ENCODE results near the gene CHAF1A.

Gene CHAF1A

DNA sequence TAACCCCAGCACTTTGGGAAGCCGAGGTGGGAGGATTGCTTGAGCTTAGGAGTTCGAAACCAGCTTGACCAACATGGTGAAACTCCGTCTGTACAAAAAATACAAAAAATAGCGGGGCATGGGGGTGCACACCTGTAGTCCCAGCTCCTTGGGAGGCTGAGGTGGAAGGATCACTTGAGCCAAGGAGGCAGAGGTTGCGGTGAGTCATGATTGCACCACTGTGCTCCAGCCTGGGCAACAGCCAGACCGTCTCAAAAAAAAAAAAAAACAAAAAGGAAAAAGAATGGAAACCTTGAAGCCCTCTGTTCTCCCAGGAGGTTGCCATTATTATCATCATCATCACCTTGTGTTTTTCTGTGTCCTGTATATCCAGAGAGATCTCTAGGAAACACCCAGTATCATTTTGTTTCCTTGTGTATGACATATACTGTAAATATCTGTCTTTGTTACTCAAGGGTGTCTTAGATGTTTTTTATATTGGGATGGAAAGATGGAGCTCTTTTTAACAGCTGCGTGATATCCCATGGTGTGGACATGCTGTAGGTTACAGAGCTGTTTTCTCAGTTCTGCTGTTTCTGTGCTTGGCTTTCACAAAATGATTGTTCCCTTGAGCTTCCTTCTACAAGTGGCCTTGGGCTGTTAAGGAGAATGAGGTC, 11.8 kb downstream of the CHAF1A start:
- H3K27ac ChIP-seq, result no peak overlapping the region
- TF ChIP-seq ZFX (IDR thresholded peaks at IDR 0.05), result no peak
- TF ChIP-seq, protein P1, sequence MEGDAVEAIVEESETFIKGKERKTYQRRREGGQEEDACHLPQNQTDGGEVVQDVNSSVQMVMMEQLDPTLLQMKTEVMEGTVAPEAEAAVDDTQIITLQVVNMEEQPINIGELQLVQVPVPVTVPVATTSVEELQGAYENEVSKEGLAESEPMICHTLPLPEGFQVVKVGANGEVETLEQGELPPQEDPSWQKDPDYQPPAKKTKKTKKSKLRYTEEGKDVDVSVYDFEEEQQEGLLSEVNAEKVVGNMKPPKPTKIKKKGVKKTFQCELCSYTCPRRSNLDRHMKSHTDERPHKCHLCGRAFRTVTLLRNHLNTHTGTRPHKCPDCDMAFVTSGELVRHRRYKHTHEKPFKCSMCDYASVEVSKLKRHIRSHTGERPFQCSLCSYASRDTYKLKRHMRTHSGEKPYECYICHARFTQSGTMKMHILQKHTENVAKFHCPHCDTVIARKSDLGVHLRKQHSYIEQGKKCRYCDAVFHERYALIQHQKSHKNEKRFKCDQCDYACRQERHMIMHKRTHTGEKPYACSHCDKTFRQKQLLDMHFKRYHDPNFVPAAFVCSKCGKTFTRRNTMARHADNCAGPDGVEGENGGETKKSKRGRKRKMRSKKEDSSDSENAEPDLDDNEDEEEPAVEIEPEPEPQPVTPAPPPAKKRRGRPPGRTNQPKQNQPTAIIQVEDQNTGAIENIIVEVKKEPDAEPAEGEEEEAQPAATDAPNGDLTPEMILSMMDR (conservative IDR thresholded peaks at IDR 0.05), result no peak

DNA sequence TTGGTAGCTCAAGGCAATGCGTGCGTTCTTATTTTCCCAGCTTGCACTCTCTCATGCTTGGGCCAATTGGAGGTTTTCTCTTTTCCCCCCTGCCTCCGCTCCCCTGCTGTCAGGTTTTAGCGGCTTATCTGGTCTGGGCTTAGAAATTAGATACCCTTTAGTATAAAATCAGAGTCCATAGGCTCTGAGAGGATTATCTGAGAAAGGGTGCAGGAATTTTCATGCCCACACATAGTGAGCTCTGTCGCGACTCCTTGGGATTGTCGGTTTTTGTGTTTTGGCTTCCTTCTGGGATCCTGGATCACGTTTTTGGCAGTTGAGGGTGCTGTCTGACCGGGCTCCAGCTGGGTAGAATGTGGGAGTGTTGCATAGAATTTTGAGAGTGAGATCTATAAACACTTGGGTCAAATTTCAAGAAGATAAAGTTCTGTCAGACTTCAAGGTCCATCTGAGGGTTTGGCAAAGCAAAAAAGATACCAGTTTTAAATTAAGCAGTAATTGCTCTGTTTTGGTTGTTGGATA, 12.4 kb downstream of the CHAF1A start:
- TF ChIP-seq, protein P1 (conservative IDR thresholded peaks at IDR 0.05), result no peak
- TF ChIP-seq ZFX (IDR thresholded peaks at IDR 0.05), result no peak
- H3K27ac ChIP-seq, result no peak overlapping the region

DNA sequence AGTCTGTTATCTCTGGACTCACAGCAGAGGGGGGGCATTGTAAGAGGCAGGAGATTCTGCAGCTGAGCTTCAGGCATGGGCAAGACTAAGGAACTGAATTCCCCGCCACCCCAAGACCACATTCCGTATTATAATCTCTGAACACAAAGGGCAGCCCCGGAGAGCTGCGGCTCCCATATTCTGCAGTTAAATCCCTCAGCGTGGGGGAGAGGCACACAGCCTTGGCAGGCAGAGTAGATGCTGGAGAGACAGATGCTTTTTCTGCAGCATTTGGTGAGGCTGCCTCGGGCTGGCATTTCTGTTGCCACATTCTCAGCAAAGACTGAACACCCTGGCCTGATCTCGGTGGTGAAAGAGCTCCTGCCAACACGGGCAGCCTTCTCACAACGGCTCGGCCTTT, 12.9 kb downstream of the CHAF1A start:
- H3K27ac ChIP-seq, result no peak overlapping the region
- TF ChIP-seq ZFX (IDR thresholded peaks at IDR 0.05), result no peak
- TF ChIP-seq, protein P1 (conservative IDR thresholded peaks at IDR 0.05), result no peak

DNA sequence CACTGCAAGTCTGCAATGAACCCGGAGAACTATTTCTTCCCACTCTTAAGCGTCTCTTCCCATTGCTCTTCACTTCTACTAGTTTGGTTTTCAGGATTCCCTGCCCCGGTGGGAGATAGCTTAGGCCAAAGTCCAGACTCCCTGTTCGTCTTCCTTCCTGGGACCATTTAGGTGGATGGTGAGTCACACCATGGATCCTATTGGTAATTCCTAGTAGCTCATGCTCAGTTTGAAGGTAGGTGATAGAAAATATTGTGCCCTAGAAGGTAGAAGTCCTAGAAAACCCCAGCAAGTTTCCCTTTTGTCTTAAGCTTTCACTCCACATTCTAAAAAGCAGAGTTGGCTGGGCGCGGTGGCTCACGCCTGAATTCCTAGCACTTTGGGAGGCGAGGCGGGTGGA, 13.8 kb downstream of the CHAF1A start:
- TF ChIP-seq, protein P1 (conservative IDR thresholded peaks at IDR 0.05), result no peak
- TF ChIP-seq ZFX (IDR thresholded peaks at IDR 0.05), result no peak
- H3K27ac ChIP-seq, result no peak overlapping the region

DNA sequence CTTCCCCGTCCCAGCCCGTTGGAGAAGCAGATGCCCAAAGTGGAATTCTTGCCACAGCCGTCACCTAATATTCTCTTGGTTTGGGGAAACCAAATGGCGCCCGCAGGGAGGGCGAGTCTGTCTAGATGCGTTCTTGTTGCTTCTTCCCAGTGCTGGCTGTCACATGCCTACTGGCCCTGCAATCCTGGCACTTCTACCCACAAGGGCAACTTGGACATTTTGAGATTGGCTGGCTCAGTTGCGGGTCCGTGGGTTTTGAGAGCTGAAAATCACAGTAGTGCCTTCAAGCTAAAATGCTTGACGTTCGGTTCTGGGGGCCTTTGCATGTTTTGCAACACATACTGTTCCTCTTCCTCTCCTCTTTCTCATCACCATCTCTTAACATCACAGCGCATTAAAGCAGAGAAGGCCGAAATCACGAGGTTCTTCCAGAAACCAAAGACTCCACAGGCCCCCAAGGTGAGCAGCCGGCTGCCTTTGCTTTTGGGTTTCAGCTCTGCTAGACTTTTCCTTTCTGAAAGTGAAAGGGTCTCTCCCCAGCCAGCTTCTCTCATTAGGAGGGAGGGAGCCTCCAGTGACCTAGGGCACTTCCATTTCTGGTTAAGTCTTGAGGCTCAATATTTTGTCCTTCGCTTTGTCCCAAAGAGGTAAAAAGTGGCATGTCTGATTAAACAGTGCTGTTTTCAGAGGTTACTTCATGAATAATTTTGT, 21.1 kb downstream of the CHAF1A start:
- TF ChIP-seq, protein P1 (conservative IDR thresholded peaks at IDR 0.05), result no peak
- no peak for TF ChIP-seq ZFX (IDR thresholded peaks at IDR 0.05)
- no peak overlapping the region for H3K27ac ChIP-seq

DNA sequence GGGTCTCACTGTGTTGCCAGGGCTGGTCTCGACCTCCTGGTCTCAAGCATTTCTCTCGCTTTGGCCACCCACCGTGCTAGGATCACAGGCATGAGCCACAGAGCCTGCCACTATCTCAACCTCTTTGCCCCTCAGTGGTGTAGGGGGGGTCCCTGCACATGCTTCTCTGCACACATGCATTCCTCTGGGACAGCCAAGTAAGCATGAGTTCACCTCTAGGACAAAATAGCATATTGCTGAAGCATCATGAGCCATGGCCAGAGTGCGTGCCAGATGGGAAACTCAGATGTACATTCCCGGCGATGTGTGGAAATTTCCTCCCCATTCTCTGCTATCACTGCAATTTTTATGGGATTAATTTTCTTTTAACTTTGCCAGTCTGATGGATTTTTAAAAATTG, 23.1 kb downstream of the CHAF1A start:
- H3K27ac ChIP-seq, result no peak overlapping the region
- TF ChIP-seq, protein P1 (conservative IDR thresholded peaks at IDR 0.05), result no peak
- no peak for TF ChIP-seq ZFX (IDR thresholded peaks at IDR 0.05)

DNA sequence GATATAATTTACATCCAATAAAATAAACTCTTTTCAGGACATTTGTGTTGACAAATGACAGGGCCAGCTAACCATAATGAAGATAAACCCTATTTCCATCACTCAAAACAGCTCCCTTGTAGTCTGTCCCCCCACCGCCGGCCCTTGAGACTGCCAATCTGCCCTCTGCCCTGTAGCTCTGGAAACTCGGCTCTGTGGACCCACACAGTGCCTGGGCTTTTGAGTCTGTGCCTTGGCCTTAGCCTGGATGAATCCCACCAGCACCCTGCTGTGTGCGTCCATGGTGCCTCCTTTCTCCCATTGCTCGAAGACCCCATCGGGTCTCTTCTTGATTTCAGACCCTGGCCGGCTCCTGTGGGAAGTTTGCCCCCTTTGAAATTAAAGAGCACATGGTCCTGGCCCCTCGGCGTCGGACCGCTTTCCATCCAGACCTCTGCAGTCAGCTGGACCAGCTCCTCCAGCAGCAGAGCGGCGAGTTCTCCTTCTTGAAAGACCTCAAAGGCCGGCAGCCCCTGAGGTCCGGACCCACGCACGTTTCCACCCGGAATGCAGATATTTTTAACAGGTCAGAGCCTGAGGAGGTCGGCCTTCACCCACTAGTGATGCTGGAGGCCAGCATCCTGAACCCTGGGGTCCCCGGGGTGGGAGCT, 26.0 kb downstream of the CHAF1A start:
- TF ChIP-seq, protein P1 (conservative IDR thresholded peaks at IDR 0.05), result no peak
- no peak for TF ChIP-seq ZFX (IDR thresholded peaks at IDR 0.05)
- H3K27ac ChIP-seq, result no peak overlapping the region
